ENCODE results near the gene ARSB.

Gene ARSB

DNA sequence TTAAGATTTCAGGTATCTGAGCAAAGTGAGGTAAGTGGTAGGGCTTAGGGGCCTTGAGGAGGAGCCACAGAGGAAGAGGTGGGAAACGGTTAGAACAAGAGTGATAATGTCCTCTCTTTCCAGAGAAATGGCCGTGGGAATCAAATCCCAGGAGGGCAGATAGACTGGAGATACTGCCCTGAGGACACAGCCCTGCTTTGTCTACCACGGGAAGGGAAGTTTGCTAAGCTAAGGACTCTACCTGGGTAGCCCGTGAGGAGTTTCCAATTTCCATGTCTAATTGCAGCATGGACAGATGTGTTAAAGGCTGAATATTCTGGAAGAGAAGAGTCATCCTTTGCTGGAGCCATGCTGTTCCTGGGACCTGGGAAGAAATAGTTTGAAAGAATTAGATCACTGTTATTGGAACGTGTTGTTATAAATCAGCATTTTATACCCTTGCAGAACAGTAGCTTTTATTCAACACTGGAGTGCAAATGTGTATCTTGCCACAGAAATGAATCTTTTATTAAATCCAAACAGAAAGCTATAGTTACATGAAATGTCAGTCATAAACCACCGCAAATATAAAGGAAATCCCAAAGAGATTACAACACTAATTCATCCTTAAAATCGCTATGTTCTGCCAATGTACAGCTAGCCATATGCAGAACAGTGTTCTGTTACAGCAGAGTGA lies 203.4 kb downstream of the ARSB start:
- H3K9me3 ChIP-seq (ENCODE audit: severe bottlenecking) = no peaks in the 10 kb centered on the region
- no peaks in the 10 kb centered on the region for H3K36me3 ChIP-seq
- H3K27ac ChIP-seq = no peak overlapping the region
- no peak overlapping the region for H3K4me3 ChIP-seq (ENCODE audit: low read depth, low read length)
- TF ChIP-seq, protein P1, sequence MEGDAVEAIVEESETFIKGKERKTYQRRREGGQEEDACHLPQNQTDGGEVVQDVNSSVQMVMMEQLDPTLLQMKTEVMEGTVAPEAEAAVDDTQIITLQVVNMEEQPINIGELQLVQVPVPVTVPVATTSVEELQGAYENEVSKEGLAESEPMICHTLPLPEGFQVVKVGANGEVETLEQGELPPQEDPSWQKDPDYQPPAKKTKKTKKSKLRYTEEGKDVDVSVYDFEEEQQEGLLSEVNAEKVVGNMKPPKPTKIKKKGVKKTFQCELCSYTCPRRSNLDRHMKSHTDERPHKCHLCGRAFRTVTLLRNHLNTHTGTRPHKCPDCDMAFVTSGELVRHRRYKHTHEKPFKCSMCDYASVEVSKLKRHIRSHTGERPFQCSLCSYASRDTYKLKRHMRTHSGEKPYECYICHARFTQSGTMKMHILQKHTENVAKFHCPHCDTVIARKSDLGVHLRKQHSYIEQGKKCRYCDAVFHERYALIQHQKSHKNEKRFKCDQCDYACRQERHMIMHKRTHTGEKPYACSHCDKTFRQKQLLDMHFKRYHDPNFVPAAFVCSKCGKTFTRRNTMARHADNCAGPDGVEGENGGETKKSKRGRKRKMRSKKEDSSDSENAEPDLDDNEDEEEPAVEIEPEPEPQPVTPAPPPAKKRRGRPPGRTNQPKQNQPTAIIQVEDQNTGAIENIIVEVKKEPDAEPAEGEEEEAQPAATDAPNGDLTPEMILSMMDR (IDR thresholded peaks at IDR 0.05; ENCODE audit: low read depth, low read length) = no peak
- no peaks in the 10 kb centered on the region for H3K27me3 ChIP-seq (ENCODE audit: insufficient read depth, low read depth, severe bottlenecking)
- DNase-seq = no peak

DNA sequence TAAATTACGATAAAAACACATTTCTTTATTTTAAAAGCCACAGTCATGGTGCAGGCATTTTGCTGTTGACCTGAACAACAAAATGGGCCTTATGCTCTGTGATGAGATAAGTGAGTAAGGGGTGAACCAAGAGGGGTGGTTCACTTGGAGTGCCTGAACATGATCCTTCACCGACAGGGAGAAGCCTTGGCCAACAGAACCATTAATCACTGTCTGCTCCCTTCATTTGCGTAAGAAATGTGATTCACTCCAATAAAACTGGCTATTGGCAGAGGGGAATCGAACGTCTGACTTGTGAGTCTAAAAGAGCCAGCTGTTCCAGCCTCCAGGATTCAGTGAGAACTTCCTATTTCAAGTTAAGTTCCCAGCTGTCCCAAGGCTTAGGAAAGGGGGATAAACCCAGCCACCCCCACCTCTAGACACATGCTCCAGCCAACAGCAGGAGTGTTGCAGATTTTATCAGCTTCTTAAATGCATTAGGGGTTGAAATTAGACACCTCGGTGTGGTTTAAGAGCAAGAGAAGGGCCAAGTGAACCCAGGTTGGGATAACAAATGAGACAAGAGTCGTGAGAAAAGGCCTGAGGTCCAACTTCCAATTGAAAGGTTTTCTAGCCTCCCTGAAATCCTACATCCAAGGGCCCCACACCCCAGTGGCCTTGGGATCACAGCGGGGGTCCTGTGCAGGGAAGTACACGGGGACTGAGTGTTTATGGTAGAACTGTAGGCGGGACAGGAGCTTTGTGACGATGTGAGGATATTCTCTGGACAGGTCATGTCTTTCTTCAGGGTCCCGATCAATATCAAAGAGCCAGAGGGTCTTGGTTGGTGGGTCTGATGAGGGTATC lies 205.1 kb downstream of the ARSB start:
- H3K36me3 ChIP-seq = no peaks in the 10 kb centered on the region
- H3K27me3 ChIP-seq (ENCODE audit: insufficient read depth, low read depth, severe bottlenecking) = no peaks in the 10 kb centered on the region
- H3K4me3 ChIP-seq (ENCODE audit: low read depth, low read length) = no peak overlapping the region
- DNase-seq = peak; percentile 50
- H3K27ac ChIP-seq = no peak overlapping the region
- H3K9me3 ChIP-seq (ENCODE audit: severe bottlenecking) = no peaks in the 10 kb centered on the region
- TF ChIP-seq, protein P1 (IDR thresholded peaks at IDR 0.05; ENCODE audit: low read depth, low read length) = no peak

- Histone ChIP-seq H3K27me3 (ENCODE audit: insufficient read depth, low read depth, severe bottlenecking) (no peaks in the 10 kb centered on the region), H3K27ac (no peak overlapping the region), H3K36me3 (no peaks in the 10 kb centered on the region), H3K4me3 (ENCODE audit: low read depth, low read length) (no peak overlapping the region), H3K9me3 (ENCODE audit: severe bottlenecking) (no peaks in the 10 kb centered on the region)
- TF ChIP-seq, protein P1 (IDR thresholded peaks at IDR 0.05; ENCODE audit: low read depth, low read length) = no peak
- no peak for DNase-seq
Measured at GRCh38 chr5:78779262-78779661, 205.8 kb downstream of the ARSB start.

- no peak for DNase-seq
- H3K27ac ChIP-seq = no peak overlapping the region
Measured at GRCh38 chr5:78778538-78778937, 206.6 kb downstream of the ARSB start.

GRCh38 chr5:78777901-78778300 lies 207.2 kb downstream of the ARSB start:
- Histone ChIP-seq H3K27me3 (ENCODE audit: insufficient read depth, low read depth, severe bottlenecking) (no peaks in the 10 kb centered on the region), H3K27ac (no peak overlapping the region), H3K9me3 (ENCODE audit: severe bottlenecking) (no peaks in the 10 kb centered on the region), H3K4me3 (ENCODE audit: low read depth, low read length) (no peak overlapping the region), H3K36me3 (no peaks in the 10 kb centered on the region)
- TF ChIP-seq, protein P1 (IDR thresholded peaks at IDR 0.05; ENCODE audit: low read depth, low read length) = no peak
- no peak for DNase-seq

More at GRCh38 chr5:78778538-78778937, 206.6 kb downstream of the ARSB start:
- Histone ChIP-seq H3K36me3 (no peaks in the 10 kb centered on the region), H3K4me3 (ENCODE audit: low read depth, low read length) (no peak overlapping the region), H3K27me3 (ENCODE audit: insufficient read depth, low read depth, severe bottlenecking) (no peaks in the 10 kb centered on the region), H3K9me3 (ENCODE audit: severe bottlenecking) (no peaks in the 10 kb centered on the region)
- TF ChIP-seq, protein P1 (IDR thresholded peaks at IDR 0.05; ENCODE audit: low read depth, low read length) = no peak

All from WERI-Rb-1 (cell line).